GM23338 (cell line): ENCODE measurements around the gene ADAP1. TPM values are rescaled to one million over a fixed set of nuclear protein-coding genes. Genes with fewer than 3 reads are reported as not detected.

Experiments used
- ATAC-seq: fragments of 200-7000 bp; cut with Tn5 transposase; 3 replicates; pipeline ENCODE4 v1.9.1; 2020
- DNase-seq: peaks from one replicate; pipeline ENCODE4 v3.0.0-alpha.2; 2015; ENCODE audit warnings: low spot score
- H2AFZ ChIP-seq: fragments of 200-600 bp; sonication (generic); 2 replicates; pipeline ENCODE4 v1.8.0; 2016; ENCODE audit warnings: antibody characterized with exemption, mild to moderate bottlenecking, moderate library complexity
- H3F3A ChIP-seq: fragments of 200-600 bp; sonication (generic); replicated peaks from 2 replicates; pipeline ENCODE4 v1.8.0; 2017; ENCODE audit warnings: antibody characterized with exemption, mixed run types, low read depth
- H3K27ac ChIP-seq: fragments of 200-600 bp; sonication (generic); 2 replicates; pipeline ENCODE4 v1.6.1; 2016; ENCODE audit warnings: low read depth
- H3K27me3 ChIP-seq: fragments of 200-600 bp; sonication (generic); 2 replicates; pipeline ENCODE4 v1.8.0; 2016; ENCODE audit warnings: mild to moderate bottlenecking, mixed run types, moderate library complexity; ENCODE audit not compliant: insufficient read depth
- H3K36me3 ChIP-seq: fragments of 200-600 bp; sonication (generic); 2 replicates; pipeline ENCODE4 v1.8.0; 2016; ENCODE audit warnings: mild to moderate bottlenecking; ENCODE audit not compliant: insufficient read depth
- H3K4me1 ChIP-seq: fragments of 200-600 bp; sonication (generic); 2 replicates; pipeline ENCODE4 v1.8.0; 2016; ENCODE audit warnings: mild to moderate bottlenecking, moderate library complexity; ENCODE audit not compliant: insufficient read depth
- H3K4me2 ChIP-seq: fragments of 200-600 bp; sonication (generic); 2 replicates; pipeline ENCODE4 v1.7.1; 2017; ENCODE audit warnings: mixed run types
- H3K4me3 ChIP-seq: fragments of 200-600 bp; sonication (generic); 2 replicates; pipeline ENCODE4 v1.6.1; 2016; ENCODE audit warnings: mixed run types
- H3K79me2 ChIP-seq: fragments of 200-600 bp; sonication (generic); replicated peaks from 2 replicates; pipeline ENCODE4 v1.8.0; 2017; ENCODE audit warnings: mild to moderate bottlenecking; ENCODE audit not compliant: insufficient read depth
- H3K9me2 ChIP-seq: fragments of 200-600 bp; sonication (generic); 2 replicates; pipeline ENCODE4 v1.8.0; 2017; ENCODE audit not compliant: insufficient read depth
- H4K20me1 ChIP-seq: fragments of 200-600 bp; sonication (generic); replicated peaks from 2 replicates; pipeline ENCODE4 v1.8.0; 2017; ENCODE audit warnings: mild to moderate bottlenecking; ENCODE audit not compliant: insufficient read depth
- H3K27ac Mint-ChIP-seq: 2 replicates; pipeline ENCODE4 v1.8.0; 2020; ENCODE audit warnings: inconsistent platforms, mild to moderate bottlenecking, moderate library complexity, mixed read lengths
- H3K27me3 Mint-ChIP-seq: 3 replicates; pipeline ENCODE4 v1.8.0; 2022; ENCODE audit warnings: low read depth, mild to moderate bottlenecking, moderate library complexity, mixed read lengths, inconsistent platforms; ENCODE audit not compliant: insufficient read depth, poor library complexity
- H3K36me3 Mint-ChIP-seq: 3 replicates; pipeline ENCODE4 v1.8.0; 2021; ENCODE audit warnings: low read depth, mild to moderate bottlenecking, inconsistent platforms, moderate library complexity, mixed read lengths
- H3K4me1 Mint-ChIP-seq: 3 replicates; pipeline ENCODE4 v1.8.0; 2020; ENCODE audit warnings: mild to moderate bottlenecking, inconsistent platforms, mixed read lengths
- H3K4me3 Mint-ChIP-seq: 3 replicates; pipeline ENCODE4 v1.8.0; 2021; ENCODE audit warnings: moderate library complexity, mild to moderate bottlenecking, inconsistent platforms, mixed read lengths
- H3K9me3 Mint-ChIP-seq: 3 replicates; pipeline ENCODE4 v1.8.0; 2020; ENCODE audit warnings: moderate library complexity, mild to moderate bottlenecking, inconsistent platforms, mixed read lengths
- CREB1 ChIP-seq: fragments of 250-450 bp; sonication (Bioruptor Pico); IDR thresholded peaks from 2 replicates; pipeline ENCODE4 v1.5.0; 2020; ENCODE audit warnings: low read depth, mild to moderate bottlenecking, moderate library complexity
- CTCF ChIP-seq, 2 experiments: fragments of 200-600 bp in 1 of 2; sonication (generic) in 1 of 2; conservative IDR thresholded peaks; 2 replicates each; pipeline versions ENCODE4 v1.5.1 to v1.6.1; 2016 to 2017; ENCODE audit warnings: antibody characterized with exemption in 2 of 2, low read depth in 2 of 2, mild to moderate bottlenecking in 2 of 2, moderate library complexity in 1 of 2
- ETS1 ChIP-seq: IDR thresholded peaks from 2 replicates; pipeline ENCODE4 v1.6.1; 2016; ENCODE audit warnings: antibody characterized with exemption
- EZH2 ChIP-seq: fragments of 200-600 bp; sonication (generic); IDR thresholded peaks from one replicate; pipeline ENCODE4 v1.8.0; 2017; ENCODE audit warnings: antibody characterized with exemption, mild to moderate bottlenecking, low read depth; ENCODE audit not compliant: unreplicated experiment
- EZH2phosphoT487 ChIP-seq: fragments of 200-600 bp; sonication (generic); IDR thresholded peaks from one replicate; pipeline ENCODE4 v1.8.1; 2018; ENCODE audit warnings: antibody characterized with exemption; ENCODE audit not compliant: unreplicated experiment
- JUNB ChIP-seq: IDR thresholded peaks from one replicate; pipeline ENCODE4 v1.6.1; 2016; ENCODE audit warnings: antibody characterized with exemption; ENCODE audit not compliant: unreplicated experiment
- NANOG ChIP-seq: IDR thresholded peaks from 2 replicates; pipeline ENCODE4 v1.6.1; 2016; ENCODE audit warnings: antibody characterized with exemption, borderline replicate concordance
- POLR2AphosphoS5 ChIP-seq: IDR thresholded peaks from 2 replicates; pipeline ENCODE4 v1.6.1; 2016; ENCODE audit warnings: antibody characterized with exemption, low read depth
- ZNF114 ChIP-seq: fragments of 250-450 bp; sonication (Bioruptor Pico); IDR thresholded peaks from 2 replicates; pipeline ENCODE4 v1.5.0; 2020; ENCODE audit warnings: mild to moderate bottlenecking, moderate library complexity
- ZNF331 ChIP-seq: fragments of 250-450 bp; sonication (Bioruptor Pico); IDR thresholded peaks from 2 replicates; pipeline ENCODE4 v1.5.0; 2020; ENCODE audit warnings: low read depth, mild to moderate bottlenecking, moderate library complexity
- ZNF462 ChIP-seq: fragments of 250-450 bp; sonication (Bioruptor Pico); IDR thresholded peaks from 2 replicates; pipeline ENCODE4 v1.5.0; 2020; ENCODE audit warnings: mild to moderate bottlenecking, moderate library complexity
- polyA plus RNA-seq: library from polyadenylated mRNA; unstranded; fragments of >200 nt; fragmentation: Nextera tagmentation; extraction: Ambion mirVana; gene quantifications from 2 replicates; pipeline ENCODE4 v1.2.1, GENCODE V29; 2016
- total RNA-seq: library from RNA; depleted of rRNA; stranded (reverse); fragments of >200 nt; shearing (Covaris generic); gene quantifications from 2 replicates; pipeline ENCODE4 v1.2.3, GENCODE V29; 2014
- TF ChIP-seq, protein P1 (sequence below): IDR thresholded peaks from one replicate; pipeline ENCODE4 v1.6.1; 2018; ENCODE audit warnings: antibody characterized with exemption; ENCODE audit not compliant: unreplicated experiment

ADAP1 gene
- total and polyA plus RNA-seq, 2 experiments from 2014 or later = 2.2 to 9.6 TPM

DNA sequence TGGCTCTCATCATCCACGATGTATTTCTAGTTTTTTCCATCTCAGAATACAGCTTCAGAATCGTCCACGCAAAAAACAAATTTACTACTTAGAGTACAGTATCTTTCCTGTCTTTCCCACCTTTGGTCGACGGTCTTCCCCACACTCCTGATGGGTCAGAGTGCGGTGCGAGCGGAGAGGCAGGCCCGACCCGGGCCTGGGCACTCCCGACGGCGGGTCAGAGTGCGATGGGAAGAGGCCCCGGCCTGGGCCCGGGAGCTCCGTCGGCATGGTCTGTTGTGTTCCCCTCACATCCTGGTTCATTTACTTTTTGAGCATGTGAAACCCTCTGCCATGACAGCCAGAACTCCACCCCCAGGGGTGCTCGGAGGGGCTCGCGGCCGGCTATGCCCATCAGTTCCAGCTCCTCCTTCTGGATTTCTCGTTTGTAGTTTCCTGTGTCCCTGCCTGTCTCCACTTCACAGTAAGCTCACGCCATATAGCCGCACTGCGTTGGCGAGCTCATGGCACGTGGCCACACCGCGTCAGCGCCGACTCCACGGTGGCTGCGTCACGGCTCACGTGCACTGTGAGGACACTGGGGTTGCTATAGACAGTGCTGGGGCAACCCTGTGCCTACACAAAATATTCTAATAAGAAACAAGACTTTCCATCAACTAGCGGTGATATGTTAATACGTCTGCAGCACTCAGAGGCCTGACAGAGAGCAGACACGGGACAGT is 13.0 kb upstream of the ADAP1 start:
- Histone ChIP-seq H3K27me3 (no peaks in the 10 kb centered on the region), H3K36me3 (peaks cover 8% of the 10 kb centered on the region)

More for the DNA sequence above, 13.0 kb upstream of the ADAP1 start:
- H4K20me1 ChIP-seq = peaks cover 12% of the 10 kb centered on the region
- Mint-ChIP-seq H3K4me3 (no peak overlapping the region), H3K27me3 (peaks cover 12% of the 10 kb centered on the region), H3K4me1 (peaks cover 6% of the 10 kb centered on the region), H3K27ac (0 out of 2 replicates have a peak overlapping the region, but pooled peaks have one; percentile 30), H3K9me3 (no peaks in the 10 kb centered on the region; the same call in 2 of the 3 replicates), H3K36me3 (peaks cover 43% of the 10 kb centered on the region)
- peaks cover 23% of the 10 kb centered on the region for H3K79me2 ChIP-seq
- H3K4me3 ChIP-seq = no peak overlapping the region
- no peak for DNase-seq
- H3K4me1 ChIP-seq = no peaks in the 10 kb centered on the region
- 0 out of 2 replicates have a peak, but pooled peaks cover 16% of the 10 kb centered on the region for H3F3A ChIP-seq
- no peak for ATAC-seq
- TF ChIP-seq EZH2 = no peak
- TF ChIP-seq ETS1 = no peak
- TF ChIP-seq POLR2AphosphoS5 = no peak
- no peak for TF ChIP-seq NANOG
- no peak for TF ChIP-seq CREB1 (CRISPR knock-in tag)
- TF ChIP-seq EZH2phosphoT487 = no peak
- no peak for TF ChIP-seq ZNF114 (CRISPR knock-in tag)
- TF ChIP-seq JUNB = no peak
- no peak for TF ChIP-seq CTCF (conservative IDR thresholded peaks at IDR 0.05; ENCODE audit: low read depth in 2 of 2)
- TF ChIP-seq ZNF331 (CRISPR knock-in tag) = no peak
- TF ChIP-seq, protein P1, sequence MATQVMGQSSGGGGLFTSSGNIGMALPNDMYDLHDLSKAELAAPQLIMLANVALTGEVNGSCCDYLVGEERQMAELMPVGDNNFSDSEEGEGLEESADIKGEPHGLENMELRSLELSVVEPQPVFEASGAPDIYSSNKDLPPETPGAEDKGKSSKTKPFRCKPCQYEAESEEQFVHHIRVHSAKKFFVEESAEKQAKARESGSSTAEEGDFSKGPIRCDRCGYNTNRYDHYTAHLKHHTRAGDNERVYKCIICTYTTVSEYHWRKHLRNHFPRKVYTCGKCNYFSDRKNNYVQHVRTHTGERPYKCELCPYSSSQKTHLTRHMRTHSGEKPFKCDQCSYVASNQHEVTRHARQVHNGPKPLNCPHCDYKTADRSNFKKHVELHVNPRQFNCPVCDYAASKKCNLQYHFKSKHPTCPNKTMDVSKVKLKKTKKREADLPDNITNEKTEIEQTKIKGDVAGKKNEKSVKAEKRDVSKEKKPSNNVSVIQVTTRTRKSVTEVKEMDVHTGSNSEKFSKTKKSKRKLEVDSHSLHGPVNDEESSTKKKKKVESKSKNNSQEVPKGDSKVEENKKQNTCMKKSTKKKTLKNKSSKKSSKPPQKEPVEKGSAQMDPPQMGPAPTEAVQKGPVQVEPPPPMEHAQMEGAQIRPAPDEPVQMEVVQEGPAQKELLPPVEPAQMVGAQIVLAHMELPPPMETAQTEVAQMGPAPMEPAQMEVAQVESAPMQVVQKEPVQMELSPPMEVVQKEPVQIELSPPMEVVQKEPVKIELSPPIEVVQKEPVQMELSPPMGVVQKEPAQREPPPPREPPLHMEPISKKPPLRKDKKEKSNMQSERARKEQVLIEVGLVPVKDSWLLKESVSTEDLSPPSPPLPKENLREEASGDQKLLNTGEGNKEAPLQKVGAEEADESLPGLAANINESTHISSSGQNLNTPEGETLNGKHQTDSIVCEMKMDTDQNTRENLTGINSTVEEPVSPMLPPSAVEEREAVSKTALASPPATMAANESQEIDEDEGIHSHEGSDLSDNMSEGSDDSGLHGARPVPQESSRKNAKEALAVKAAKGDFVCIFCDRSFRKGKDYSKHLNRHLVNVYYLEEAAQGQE = no peak
- no peak for TF ChIP-seq ZNF462
- H3K4me2 ChIP-seq = no peak overlapping the region
- no peaks in the 10 kb centered on the region for H3K9me2 ChIP-seq
- H2AFZ ChIP-seq = no peak overlapping the region
- no peak overlapping the region for H3K27ac ChIP-seq
